ENCODE results near the gene FGF14. TPM values are rescaled to one million over a fixed set of nuclear protein-coding genes. Genes with fewer than 3 reads are reported as not detected.

Gene FGF14
- total and polyA plus RNA-seq, 2 of the 4 experiments (the other 2 are of a cell fraction), result under 0.01 TPM; not detected in 1

DNA sequence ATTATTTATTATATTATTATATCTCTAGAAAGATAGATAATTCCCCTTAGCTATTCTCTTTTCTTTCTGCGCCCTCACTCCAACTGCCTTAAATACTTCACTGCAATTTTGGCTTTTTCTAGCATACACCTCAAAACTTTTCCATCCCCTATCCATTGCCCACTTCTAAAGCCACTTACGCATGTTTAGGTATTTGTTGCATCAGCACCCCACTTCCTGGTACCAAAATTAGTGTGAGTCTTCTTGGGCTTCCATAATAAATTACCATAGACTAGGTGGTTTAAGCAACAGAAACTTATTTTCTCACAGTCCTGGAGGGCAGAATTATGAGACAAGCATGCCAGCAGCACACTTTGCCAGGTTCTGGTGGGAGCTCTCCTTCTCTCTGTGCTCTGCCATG, 209.0 kb downstream of the FGF14 start:
- WGBS, 2 experiments (ENCODE audit: extremely low coverage in 2 of 2, insufficient read length in 1 of 2), result no CpG with 5 or more reads among the region's 2 CpGs
- Histone ChIP-seq H3K14ac (replicated peaks; ENCODE audit: low read depth, low read length) (no peak overlapping the region), H2BK15ac (ENCODE audit: low read depth, low read length) (peak overlapping the region; percentile 79; the same call in 1 of the 3 replicates), H3K27me3 (ENCODE audit: control insufficient read depth, insufficient read depth, low read length) (no peaks in the 10 kb centered on the region), H3K27ac (ENCODE audit: insufficient read depth, low read length) (no peak overlapping the region), H3K4me1 (ENCODE audit: control insufficient read depth, insufficient read depth, low read length) (peaks cover 5% of the 10 kb centered on the region; the same call in 1 of the 2 replicates), H3K4me2 (ENCODE audit: low read depth, low read length) (no peak overlapping the region), H3K9ac (ENCODE audit: low read depth, low read length) (no peak overlapping the region), H2AFZ (replicated peaks; ENCODE audit: low read length, poor library complexity) (no peak overlapping the region), H2BK5ac (ENCODE audit: low read depth, low read length, poor library complexity, severe bottlenecking) (no peak overlapping the region), H2BK20ac (ENCODE audit: low read depth, low read length) (0 out of 2 replicates have a peak overlapping the region, but pooled peaks have one; percentile 55), H2AK5ac (ENCODE audit: low read depth, low read length) (no peak overlapping the region), H3K36me3 (ENCODE audit: control insufficient read depth, insufficient read depth, low read length) (no peaks in the 10 kb centered on the region), H3K9me3 (ENCODE audit: control insufficient read depth, insufficient read depth, low read length) (no peaks in the 10 kb centered on the region), H3K4me3 (ENCODE audit: insufficient read depth, low read depth, low read length) (no peak overlapping the region), H3K18ac (ENCODE audit: low read depth, low read length) (no peak overlapping the region), H3K56ac (ENCODE audit: extremely low read depth, insufficient read depth, low read length) (no peak overlapping the region), H4K20me1 (ENCODE audit: insufficient read depth, low read length) (no peaks in the 10 kb centered on the region), H4K5ac (ENCODE audit: low read depth, low read length) (no peak overlapping the region), H2AK9ac (replicated peaks; ENCODE audit: low read depth, low read length, poor library complexity) (no peak overlapping the region), H3K9me1 (ENCODE audit: insufficient read depth, low read length) (no peaks in the 10 kb centered on the region), H4K8ac (ENCODE audit: low read depth in 2 of 2, low read length in 2 of 2) (no peak overlapping the region), H3K4ac (ENCODE audit: low read depth, low read length) (no peak overlapping the region), H3K23ac (ENCODE audit: low read depth, low read length) (no peak overlapping the region), H2BK120ac (ENCODE audit: low read depth, low read length) (no peak overlapping the region), H4K91ac (ENCODE audit: insufficient read depth, low read depth, low read length) (no peak overlapping the region), H3K79me1 (ENCODE audit: low read depth in 1 of 2, low read length in 2 of 2) (no peaks in the 10 kb centered on the region)
- CTCF ChIA-PET, result no interaction called here
- intact Hi-C loops (cut with micrococcal nuclease) (no loop called here), dilution Hi-C loops (cut with HindIII; ENCODE audit: low sequenced_read_pairs, unreplicated experiment) (no loop called here), in situ Hi-C loops (cut with MboI; ENCODE audit: low sequenced_read_pairs) (no loop called here)
- DNase-seq (no peak), ATAC-seq (ENCODE audit: low read depth) (no peak)
- POLR2A ChIA-PET (ENCODE audit: unreplicated experiment), result no interaction called here
- no TSS peak for BruUV-seq (replicated peaks)
- no peak for TF ChIP-seq RFX5 (IDR thresholded peaks at IDR 0.05; ENCODE audit: low read depth, low read length)
- no peak for TF ChIP-seq CHD1 (IDR thresholded peaks at IDR 0.05; ENCODE audit: low read depth, low read length)
- TF ChIP-seq BHLHE40 (IDR thresholded peaks at IDR 0.05; ENCODE audit: low read depth, low read length), result no peak
- TF ChIP-seq NFE2L2 (IDR thresholded peaks at IDR 0.05; ENCODE audit: low read depth, low read length), result no peak
- no peak for TF ChIP-seq SMC3 (IDR thresholded peaks at IDR 0.05; ENCODE audit: low read depth, low read length)
- TF ChIP-seq MXI1 (IDR thresholded peaks at IDR 0.05; ENCODE audit: borderline replicate concordance, low read depth, low read length), result no peak
- no peak for TF ChIP-seq MAZ (IDR thresholded peaks at IDR 0.05; ENCODE audit: borderline replicate concordance, low read depth, low read length)
- TF ChIP-seq MAFK (IDR thresholded peaks at IDR 0.05; ENCODE audit: low read depth, low read length), result no peak
- TF ChIP-seq, protein P1, sequence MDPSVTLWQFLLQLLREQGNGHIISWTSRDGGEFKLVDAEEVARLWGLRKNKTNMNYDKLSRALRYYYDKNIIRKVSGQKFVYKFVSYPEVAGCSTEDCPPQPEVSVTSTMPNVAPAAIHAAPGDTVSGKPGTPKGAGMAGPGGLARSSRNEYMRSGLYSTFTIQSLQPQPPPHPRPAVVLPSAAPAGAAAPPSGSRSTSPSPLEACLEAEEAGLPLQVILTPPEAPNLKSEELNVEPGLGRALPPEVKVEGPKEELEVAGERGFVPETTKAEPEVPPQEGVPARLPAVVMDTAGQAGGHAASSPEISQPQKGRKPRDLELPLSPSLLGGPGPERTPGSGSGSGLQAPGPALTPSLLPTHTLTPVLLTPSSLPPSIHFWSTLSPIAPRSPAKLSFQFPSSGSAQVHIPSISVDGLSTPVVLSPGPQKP (IDR thresholded peaks at IDR 0.05; ENCODE audit: borderline replicate concordance, low read depth, low read length), result no peak
- TF ChIP-seq RCOR1 (IDR thresholded peaks at IDR 0.05; ENCODE audit: insufficient replicate concordance, low read length), result no peak

Measured in IMR-90 (cell line).